Measurements from ENCODE around the gene TMEM120B. TPM values are rescaled to one million over a fixed set of nuclear protein-coding genes. Genes with fewer than 3 reads are reported as not detected.

The TMEM120B gene
- total and polyA plus RNA-seq, 2 of the 13 experiments (the other 11 are each of a cell fraction or from before 2014, with no cell fraction given) = 7.1 to 12.9 TPM

- TF ChIP-seq, protein P1, sequence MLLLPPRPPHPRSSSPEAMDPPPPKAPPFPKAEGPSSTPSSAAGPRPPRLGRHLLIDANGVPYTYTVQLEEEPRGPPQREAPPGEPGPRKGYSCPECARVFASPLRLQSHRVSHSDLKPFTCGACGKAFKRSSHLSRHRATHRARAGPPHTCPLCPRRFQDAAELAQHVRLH (CRISPR knock-in tag; IDR thresholded peaks at IDR 0.05; ENCODE audit: borderline replicate concordance, low read depth) = no peak; the same call in 1 of the 2 replicates
- TF ChIP-seq MXD3 (CRISPR knock-in tag; IDR thresholded peaks at IDR 0.05) (no peak), ZNF646 (CRISPR knock-in tag; IDR thresholded peaks at IDR 0.05) (no peak), ZKSCAN5 (CRISPR knock-in tag; IDR thresholded peaks at IDR 0.05) (no peak), MLX (CRISPR knock-in tag; IDR thresholded peaks at IDR 0.05) (no peak), ZMYM3 (CRISPR knock-in tag; IDR thresholded peaks at IDR 0.05) (no peak), EHMT2 (IDR thresholded peaks at IDR 0.05; ENCODE audit: borderline replicate concordance, low read depth, low read length) (no peak), REPIN1 (CRISPR knock-in tag; IDR thresholded peaks at IDR 0.05; ENCODE audit: borderline replicate concordance, low read depth) (no peak), ZBTB37 (CRISPR knock-in tag; IDR thresholded peaks at IDR 0.05) (no peak), KAT2B (IDR thresholded peaks at IDR 0.05; ENCODE audit: borderline replicate concordance, low read depth, low read length) (no peak), DBP (CRISPR knock-in tag; IDR thresholded peaks at IDR 0.05; ENCODE audit: not compliant biosample characterization) (no peak), RORA (CRISPR knock-in tag; IDR thresholded peaks at IDR 0.05) (no peak), HNRNPLL (IDR thresholded peaks at IDR 0.05; ENCODE audit: low read depth, low read length, poor library complexity, severe bottlenecking) (no peak), ZNF746 (CRISPR knock-in tag; IDR thresholded peaks at IDR 0.05) (peak; percentile 83), ZNF543 (CRISPR knock-in tag; IDR thresholded peaks at IDR 0.05) (no peak), PHF20 (CRISPR knock-in tag; IDR thresholded peaks at IDR 0.05) (no peak), ARNTL (CRISPR knock-in tag; IDR thresholded peaks at IDR 0.05) (peak; percentile 52; the same call in 1 of the 2 replicates), GZF1 (CRISPR knock-in tag; IDR thresholded peaks at IDR 0.05) (no peak), PHF5A (CRISPR knock-in tag; IDR thresholded peaks at IDR 0.05; ENCODE audit: low read depth, unreplicated experiment) (no peak)
Measured at GRCh38 chr12:121799842-121800693, 87.5 kb downstream of the TMEM120B start (continued).
